GM19324 (cell line): ENCODE data around the gene NAPSA.
"Not testable (repeated sequence)": the region's sequence is repeated elsewhere in the genome, so short reads cannot be mapped to it uniquely, and the experiment has no call there.

ENCODE experiments used
- ATAC-seq: cut with Tn5 transposase; IDR thresholded peaks from one replicate; pipeline ENCODE4 v1.9.1; 2021; ENCODE audit warnings: mild to moderate bottlenecking, moderate library complexity; ENCODE audit not compliant: unreplicated experiment, low FRiP score

NAPSA gene

DNA sequence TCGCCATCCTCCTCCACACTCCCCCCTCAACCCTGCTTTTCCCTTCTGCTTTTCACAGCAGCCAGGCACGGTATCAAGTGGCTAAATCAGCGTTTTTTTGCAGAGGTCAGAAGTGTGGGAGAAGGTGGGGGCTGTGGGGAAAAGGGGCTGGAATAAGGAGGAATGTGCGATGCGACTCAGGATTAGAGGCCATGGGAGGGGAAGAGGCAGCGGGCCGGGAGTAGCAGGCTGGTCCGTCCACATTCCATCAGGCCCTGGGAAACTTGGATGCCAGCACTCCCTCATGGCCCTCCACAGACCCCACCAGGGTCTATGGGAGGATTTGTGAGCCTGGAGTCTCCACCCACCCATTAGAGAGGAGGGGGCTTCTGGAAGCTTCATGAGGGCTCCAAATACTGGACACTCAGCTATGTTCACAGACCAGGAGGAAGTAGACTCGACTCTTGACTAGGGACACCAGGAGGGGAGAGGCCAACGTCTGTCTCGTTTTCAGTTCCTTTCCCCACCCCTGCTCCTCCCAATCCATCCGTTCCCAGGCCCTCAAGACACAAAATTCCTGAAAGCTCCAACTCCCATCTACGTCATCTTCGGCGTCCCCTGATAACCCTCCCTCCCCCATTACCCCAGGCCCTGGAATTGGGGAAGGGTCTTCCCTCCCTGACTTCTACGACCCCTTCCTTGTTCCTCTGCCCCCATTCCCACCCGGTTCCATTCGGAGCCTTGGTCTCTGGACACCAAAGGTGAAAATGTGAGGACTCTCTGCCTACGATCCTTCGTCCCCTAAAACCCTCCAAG, 33.0 kb downstream of the NAPSA start:
- no peak for ATAC-seq

DNA sequence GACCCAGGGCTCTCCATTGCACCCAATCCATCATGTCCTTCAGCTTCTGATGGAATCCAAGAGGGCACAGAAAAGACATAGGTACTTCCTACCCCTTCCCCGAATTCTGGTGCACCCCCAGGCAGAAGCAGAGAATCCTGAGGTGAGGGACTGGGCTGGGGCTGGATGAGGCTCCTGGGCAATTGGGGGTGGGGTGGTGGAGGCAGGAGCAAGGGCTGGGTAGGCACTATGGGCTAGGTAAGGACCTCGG, 33.5 kb downstream of the NAPSA start:
- no peak for ATAC-seq

DNA sequence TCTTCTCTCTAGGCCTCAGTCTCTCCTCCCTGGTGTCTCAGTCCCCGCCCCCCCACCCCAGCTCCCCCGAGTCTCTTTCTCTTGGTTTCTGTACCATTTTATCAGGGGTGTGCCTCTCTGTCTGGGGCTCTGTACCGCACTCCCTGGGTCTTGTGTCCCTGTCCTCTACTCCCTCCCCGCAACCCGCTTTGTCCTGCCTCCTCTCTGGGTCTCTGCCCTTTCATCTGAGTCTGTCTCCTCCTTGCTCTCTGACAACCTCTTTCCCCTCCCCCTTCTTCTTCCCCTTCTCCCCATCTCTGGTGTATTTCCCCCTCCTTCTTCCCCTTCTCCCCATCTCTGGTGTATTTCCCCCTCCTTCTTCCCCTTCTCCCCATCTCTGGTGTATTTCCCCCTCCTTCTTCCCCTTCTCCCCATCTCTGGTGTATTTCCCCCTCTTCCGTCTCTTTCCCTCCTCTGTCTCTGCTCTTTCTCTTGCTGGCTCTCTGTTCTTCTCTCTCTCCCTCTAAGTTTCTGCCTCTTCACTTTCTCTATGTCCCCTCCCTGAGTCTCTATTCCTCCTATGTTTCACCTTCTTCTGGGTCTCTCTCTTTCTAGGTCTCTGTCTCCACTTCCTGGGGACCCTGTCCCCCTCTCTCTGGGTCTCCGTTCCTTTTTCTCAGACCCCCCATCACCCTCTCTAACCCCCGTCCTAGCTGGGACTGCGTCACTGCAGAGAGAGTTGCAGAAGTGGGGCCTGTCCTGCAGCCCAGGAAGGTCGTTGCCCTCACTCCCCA, 34.0 kb downstream of the NAPSA start:
- ATAC-seq, result no peak

DNA sequence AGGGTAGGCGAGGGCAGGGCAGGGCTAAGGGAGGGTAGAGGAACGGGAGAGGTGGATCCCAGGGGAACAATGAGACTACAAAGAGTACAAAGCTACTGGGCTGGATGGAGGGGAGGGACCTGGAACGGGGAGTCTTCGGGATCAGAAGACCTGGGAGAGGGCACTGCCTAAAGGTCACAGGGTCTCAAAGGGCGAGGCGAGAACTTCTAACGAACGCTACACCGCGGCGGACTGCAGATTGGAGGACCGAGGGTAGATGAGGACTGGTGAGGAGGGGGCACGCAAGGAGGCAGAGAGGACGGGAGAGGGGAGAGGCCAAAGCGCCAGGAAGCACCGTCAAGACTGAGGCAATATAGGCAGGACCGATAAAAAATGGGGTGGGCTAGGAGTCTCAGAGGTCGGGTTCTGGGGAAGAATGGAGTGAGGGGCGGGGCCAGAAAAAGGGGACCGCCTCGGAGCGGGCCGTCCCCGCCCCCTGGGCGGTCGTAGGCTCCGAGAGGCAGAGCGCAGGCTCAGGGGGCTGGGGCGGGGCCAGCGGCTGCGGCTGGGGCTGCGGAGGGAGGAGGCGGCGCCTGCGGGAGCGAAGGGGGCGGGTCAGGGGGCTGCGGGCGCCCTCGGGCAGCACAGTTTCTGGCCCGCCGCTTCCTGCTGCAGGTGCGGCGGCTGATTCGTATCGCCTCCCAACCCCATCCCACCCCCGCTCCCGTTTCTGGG, 34.9 kb downstream of the NAPSA start:
- ATAC-seq, result no peak

DNA sequence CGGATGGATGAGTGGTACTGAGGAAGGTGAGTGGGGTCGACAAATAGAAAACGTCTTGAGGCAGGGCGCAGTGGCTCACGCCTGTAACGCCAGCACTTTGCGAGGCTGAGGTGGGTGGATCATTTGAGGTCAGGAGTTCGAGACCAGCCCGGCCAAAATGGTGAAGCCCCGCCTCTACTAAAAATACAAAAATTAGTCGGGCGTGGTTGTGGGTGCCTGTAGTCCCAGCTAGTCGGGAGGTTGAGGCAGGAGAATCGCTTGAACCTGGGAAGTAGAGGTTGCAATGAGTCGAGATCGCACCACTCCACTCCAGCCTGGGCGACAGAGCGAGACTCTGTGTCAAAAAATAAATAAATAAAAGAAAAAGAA, 35.5 kb downstream of the NAPSA start:
- ATAC-seq, result not testable (repeated sequence)

DNA sequence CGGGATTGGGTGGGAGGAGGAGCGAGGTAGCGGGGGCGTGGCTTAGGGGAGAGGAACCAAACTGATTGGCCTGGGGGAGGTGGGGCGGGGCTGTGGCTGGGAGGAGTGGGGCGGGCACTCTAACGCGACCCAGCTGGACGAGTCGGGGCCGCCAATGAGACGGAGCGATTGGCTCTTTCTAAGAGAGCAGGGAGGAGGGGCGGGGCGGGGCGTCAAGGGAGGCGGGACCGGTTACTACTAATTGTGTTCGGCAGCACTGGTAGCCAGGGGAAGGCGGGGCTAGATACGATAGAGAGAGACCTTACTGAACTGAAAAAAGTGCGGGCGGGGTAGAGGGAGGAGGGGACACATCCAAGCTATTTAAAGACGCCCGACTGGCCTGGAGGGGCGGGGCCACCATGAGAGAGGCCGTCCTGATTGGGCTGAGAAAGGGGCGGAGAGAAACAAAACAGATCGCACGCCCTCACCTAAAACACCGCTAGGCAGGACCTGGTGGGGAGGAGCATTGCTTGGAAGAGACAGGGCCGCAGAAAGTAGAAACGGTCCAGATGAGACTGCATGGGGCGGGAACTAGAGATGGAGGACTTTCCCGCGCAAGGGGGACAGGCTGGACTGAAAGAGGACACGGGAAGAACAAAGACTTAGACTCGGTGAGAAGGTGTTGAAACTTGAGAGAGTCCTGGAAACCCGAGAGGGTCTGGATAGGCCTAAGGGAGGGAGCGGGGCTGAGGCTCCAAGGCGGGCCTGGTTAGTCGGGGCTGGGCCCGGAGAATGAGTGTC, 36.1 kb downstream of the NAPSA start, which contains the start of gene KCNC3:
Gene KCNC3 (minus strand): TSS at position 232 of the 780 bp plus-strand sequence. CDS start 295 bp downstream, outside the sequence.
- ATAC-seq, result peak; percentile 32

DNA sequence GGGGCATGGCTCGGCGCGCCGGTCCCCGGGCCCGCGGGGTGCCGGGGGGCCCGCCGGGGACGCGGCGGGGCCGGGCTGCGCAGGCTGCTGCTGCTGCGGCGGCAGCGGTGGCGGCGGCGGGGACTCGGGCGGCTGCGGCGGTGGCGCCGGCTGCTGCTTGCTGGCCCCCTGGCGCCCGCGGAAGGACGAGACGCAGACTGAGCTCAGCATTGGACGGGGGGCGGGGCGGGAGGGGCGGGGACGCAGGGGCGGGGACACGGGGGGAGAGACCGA, 36.6 kb downstream of the NAPSA start:
- peak; percentile 15 for ATAC-seq

DNA sequence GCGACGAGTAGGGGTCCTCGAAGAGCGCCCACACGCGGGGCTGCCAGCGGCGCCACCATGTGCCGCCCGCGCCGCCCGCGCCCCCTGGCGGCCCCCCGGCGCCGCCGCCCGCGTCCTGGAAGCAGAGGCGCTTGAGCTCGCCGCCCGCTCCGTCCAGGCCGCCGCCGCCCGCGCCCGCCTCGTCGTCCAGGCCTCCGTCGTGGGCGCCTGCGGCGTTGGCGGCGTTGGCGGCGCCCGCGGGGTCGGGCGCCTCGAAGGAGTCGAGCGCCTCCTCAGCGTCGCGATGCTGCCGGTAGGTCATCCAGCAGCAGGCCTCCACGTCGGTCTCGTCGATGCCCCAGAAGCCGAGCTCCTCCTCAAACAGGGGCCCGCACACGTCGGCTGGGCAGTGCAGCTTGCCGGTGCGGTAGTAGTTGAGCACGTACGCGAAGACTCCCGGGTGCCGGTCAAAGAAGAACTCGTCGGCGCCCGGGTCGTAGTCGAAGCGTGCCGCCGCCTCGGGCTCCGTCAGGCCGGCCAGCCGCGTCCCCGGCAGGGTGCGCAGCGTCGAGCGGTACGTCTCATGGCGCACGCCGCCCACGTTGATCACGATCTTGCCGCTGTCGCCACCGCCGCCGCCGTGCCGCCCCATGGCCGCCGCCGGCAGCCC, 37.1 kb downstream of the NAPSA start:
- peak; percentile 1 for ATAC-seq

DNA sequence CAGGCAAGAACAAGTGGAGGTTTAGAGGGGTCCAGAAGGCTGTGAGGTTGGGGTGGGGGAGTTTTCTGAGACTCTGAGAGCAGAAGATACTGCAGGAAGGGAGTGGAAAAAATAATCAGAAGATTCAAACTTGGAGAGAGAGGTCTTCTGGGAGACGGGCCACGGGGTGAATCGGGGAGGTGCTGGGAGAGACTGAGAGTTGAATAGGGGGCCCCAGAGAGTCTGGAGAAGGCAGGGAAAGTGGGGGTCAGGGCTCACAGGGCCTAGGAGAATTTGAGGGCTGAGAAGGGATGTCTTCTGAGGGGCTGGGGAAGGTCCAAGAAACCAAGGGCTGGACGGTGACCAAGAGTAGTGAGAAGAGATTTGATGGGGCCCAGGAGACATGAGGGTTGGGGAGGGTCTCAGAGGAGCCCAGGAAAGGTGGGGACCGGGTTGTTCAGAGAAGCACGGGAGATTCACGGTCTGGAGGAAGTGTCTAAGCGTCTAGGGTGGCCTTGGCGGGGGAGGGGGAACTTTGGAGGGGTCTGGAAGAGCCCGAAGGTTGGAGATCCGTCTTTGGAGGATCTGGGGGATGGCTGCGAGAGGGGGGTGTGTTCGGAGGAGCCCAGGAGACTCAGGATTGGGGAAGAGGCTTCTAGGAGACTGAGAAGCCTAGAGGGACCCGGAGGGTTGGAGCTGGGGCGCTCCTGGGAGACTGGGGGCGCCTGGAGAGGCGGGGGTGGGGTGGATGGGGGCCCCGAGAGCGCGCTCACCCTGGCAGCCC, 37.8 kb downstream of the NAPSA start:
- no peak for ATAC-seq

DNA sequence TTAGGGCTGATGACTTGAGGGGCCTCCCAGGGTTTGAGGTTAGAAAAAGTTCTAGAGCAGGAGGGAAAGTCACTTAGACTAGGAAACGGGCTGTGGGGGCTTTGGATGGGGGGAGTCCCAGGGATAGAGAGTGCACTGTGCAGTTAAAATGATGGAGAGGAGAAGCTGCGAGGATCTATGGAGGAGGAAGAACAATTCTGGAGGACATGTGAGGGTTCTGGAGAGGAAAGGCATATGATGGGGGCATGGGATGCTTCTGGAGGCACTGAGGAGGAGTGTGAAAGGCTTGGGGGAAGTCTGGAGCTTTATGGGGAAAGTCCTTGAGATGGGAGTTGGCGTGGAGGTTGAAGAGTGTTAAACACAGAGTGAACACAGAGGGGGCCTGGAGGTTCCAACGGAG, 38.4 kb downstream of the NAPSA start:
- no peak for ATAC-seq

DNA sequence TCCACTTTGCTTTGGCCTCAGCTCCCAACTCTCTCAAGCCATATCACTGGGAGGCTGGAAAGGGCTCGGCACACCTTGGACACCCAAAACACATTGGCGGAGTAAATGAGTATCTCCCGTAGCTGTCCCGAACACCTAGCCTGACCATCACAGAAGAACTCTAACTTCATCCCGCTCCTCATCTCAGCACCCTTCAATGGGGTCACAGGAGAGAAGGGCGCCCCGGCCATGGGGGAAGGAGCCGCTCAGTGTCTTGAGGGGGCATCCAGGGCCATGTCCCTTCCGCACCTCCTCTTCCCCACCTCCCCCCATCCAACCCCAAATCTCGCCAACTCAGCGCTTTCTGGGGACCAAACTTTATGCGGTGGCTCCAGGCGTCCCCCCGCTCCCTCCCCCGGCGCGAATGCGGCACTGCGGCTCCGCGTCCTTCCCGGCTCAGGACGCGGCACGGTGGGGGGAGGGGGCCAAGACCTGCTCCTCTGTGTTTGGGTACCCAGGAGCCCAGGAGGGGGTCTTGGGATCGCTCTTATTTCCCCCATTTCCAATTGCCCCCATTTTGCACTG, 39.3 kb downstream of the NAPSA start:
- ATAC-seq, result no peak

DNA sequence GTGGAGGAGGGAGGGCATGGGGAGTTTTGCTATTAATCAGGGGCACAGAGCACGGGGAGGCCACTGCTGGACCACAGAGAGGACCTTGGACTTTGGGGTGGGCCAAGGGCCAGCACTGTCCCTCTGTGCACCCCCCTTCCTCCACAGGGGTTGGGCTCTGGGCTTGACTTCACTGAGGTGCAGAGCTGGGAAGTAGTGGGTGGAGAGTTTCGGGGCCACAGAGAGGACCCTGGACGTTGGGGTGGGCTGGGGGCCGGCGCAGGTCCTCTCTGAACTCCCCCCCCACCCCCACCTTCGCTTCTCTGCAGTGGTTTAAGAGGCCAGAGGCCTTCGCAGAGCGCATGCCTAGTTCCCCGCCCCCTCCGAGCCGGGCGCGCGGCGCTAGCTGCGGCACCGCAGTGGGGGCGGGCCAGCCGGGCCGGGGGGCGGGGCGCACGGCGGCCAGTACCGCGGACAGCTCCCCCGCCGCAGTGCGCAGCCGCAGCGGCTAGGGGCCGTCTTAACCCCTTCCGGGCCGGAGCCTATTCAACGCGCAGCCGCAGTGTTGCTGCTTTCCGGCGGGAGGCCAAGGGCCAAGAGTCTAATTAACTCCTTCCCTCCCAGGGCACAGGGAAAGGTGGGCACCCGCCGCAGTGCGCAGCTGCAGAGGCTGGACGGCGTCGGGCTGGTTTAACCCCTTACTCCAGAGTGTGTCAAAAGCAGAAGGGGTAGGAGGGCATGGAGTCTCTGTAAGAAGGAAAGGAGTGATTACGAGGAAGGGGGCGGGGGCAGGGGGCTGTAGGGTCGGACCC, 39.9 kb downstream of the NAPSA start:
- no peak for ATAC-seq

DNA sequence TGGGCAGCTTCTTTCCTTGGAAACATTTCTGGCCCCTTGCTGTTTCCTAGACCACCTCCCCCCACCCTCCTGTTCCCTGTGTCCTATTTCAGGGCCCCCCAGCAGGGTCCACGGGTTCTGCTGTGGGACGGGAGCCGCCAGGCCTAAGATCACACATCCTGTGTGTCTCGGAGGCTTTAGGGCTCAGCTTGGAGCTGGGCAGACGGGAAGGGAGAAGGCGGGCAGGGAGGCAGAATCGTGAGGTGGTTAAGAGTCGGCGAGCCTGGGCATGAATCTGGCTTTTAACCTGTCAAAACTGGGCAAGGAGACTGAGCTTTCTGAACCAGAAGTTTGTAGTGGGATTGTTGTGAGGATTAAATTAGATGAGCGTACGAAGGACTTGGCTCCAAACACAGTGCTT, 41.1 kb downstream of the NAPSA start:
- ATAC-seq, result no peak

DNA sequence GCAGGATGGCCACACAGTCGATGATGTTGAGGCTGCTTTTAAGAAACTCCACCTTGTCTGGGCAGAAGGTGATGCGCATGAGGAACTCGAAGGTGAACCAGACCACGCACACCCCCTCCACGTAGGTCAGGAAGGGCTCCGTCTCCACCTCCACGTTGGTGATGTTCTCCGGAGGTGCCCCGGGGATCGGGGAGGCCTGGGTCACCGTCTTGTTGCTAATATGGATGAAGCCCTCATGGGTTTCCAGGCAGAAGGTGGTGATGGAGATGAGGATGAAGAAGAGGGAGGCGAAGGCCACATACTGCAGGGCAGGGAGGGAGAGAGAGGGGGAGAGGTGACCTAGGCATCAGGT, 41.7 kb downstream of the NAPSA start:
- no peak for ATAC-seq

DNA sequence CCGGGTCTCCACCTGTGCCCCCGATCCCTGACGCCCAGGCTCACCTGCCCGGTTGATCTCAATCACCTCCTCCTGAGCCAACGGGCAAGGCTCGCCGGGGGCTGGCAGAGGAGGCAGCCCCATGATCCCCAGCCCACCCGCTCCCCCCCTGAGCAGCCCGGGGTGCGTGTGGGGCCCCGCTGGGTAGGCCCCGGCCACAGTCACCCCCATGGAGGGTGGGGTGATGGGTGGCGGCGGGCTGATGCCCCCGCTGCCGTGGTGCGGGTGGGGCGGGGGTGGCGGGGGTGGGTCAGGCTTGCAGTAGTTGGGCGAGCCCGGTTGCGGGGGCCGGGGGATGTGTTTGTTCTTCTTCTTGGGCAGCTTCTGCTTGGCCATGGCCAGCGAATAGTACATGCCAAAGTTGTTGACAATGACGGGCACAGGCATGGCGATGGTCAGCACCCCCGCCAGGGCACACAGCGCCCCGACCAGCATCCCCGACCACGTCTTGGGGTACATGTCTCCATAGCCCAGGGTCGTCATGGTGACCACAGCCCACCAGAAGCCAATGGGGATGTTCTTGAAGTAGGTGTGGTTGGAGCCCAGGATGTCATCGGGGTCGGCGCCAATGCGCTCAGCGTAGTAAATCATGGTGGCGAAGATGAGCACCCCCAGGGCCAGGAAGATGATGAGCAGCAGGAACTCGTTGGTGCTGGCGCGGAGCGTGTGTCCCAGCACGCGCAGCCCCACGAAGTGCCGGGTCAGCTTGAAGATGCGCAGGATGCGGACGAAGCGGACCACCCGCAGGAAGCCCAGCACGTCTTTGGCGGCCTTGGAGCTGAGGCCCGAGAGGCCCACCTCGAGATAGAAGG, 42.3 kb downstream of the NAPSA start:
- no peak for ATAC-seq

DNA sequence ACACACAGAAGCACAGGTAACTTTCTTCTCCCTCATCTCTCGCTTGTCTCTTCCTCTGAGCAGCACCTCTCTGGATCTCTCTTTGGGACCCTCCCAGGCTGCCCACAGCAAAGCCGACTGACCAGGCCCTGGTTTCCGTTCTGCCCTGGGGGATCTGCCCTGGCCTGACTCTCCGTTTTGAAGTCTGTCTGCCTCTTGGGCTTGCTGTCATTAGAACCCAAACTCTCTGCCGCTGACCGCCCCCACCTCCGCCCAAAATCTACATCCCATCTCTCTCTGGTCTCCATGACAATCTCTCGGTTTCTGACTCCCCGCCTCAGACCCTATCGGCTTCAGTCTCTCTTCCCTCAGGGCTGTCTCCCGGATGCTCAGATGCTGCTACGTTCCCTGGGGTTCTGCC, 43.2 kb downstream of the NAPSA start:
- ATAC-seq, result no peak

DNA sequence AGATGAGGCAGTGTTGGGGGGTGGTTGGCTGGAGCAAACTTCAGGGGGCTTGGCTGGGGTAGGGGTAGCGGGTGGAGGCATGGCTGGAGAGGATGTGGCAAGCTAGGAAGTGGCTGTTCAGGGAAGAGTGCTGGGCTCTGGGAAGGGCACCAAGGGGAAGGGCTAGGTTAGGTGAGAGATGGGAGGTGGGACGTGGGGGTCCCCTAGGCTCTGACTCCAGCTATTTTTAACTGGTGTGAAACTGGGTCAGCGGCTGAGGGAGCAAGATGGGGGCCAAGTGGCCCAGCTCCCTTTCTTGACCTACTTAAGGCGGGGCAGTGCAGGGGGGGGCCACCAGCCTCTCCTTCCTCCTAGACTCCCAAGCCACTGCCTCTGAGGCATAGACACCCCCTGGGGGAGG, 43.6 kb downstream of the NAPSA start:
- no peak for ATAC-seq

DNA sequence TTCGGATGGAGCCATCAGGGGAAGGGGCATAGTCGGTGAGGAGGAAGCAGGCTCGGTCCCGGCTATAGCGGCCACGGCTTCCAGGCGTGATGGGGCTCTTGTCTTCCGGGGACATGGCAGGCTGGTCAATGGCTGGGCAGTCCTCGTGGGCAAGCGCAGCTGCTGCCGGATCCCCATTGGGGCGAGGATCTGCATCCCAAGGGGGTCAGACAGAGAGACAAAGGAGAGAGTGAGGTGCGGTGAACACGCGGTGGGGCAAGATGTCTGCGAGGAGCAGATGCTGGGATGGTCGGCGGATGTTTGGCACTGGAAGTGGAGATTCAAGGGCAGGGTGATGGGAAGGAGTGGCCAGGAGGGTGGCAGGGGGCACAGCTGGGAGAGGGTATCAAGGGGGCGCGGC, 44.8 kb downstream of the NAPSA start:
- no peak for ATAC-seq
